SK-N-SH treated with all-trans-retinoic acid at 6 μM for 48 hours (cell line): ENCODE data around the gene NFATC3.

Experiments
- CSRNP3 ChIP-seq: fragments of 250-450 bp; sonication (Bioruptor Pico); IDR thresholded peaks from 2 replicates; pipeline ENCODE4 v1.5.1; 2021; ENCODE audit warnings: mild to moderate bottlenecking, moderate library complexity
- ZNF565 ChIP-seq: fragments of 450-650 bp; formaldehyde crosslinking; conservative IDR thresholded peaks from 2 replicates; pipeline ENCODE4 v1.5.0; 2020; ENCODE audit warnings: low read depth, mild to moderate bottlenecking, moderate library complexity

GRCh38 chr16:68074850-68075555 is 10.2 kb upstream of the NFATC3 start:
- TF ChIP-seq CSRNP3 (CRISPR knock-in tag) (no peak), ZNF565 (CRISPR knock-in tag) (no peak)
